HG02852 (cell line): ENCODE measurements around the gene MGAT3.
"Not testable (repeated sequence)": the region's sequence is repeated elsewhere in the genome, so short reads cannot be mapped to it uniquely, and the experiment has no call there.

Experiments
- ATAC-seq: cut with Tn5 transposase; IDR thresholded peaks from one replicate; pipeline ENCODE4 v1.9.1; 2021; ENCODE audit warnings: mild to moderate bottlenecking, moderate library complexity; ENCODE audit not compliant: unreplicated experiment

The MGAT3 gene

GRCh38 chr22:39488563-39489083 lies 31.8 kb downstream of the MGAT3 start:
- ATAC-seq: no peak

GRCh38 chr22:39489094-39490068 lies 32.6 kb downstream of the MGAT3 start:
- ATAC-seq: no peak

GRCh38 chr22:39490135-39490798 lies 33.5 kb downstream of the MGAT3 start:
- ATAC-seq: peak; percentile 87

- ATAC-seq: no peak
Observed at GRCh38 chr22:39490966-39491680, 34.3 kb downstream of the MGAT3 start.

- ATAC-seq: no peak
Observed at GRCh38 chr22:39491696-39492095, 34.9 kb downstream of the MGAT3 start.

GRCh38 chr22:39492186-39492585 lies 35.4 kb downstream of the MGAT3 start:
- no peak for ATAC-seq

- no peak for ATAC-seq
Observed at GRCh38 chr22:39493759-39494158, 36.9 kb downstream of the MGAT3 start.

GRCh38 chr22:39494471-39495120 lies 37.8 kb downstream of the MGAT3 start:
- no peak for ATAC-seq

- ATAC-seq: no peak
Observed at GRCh38 chr22:39496131-39496838, 39.5 kb downstream of the MGAT3 start.

GRCh38 chr22:39497429-39497828 lies 40.6 kb downstream of the MGAT3 start:
- ATAC-seq: no peak

GRCh38 chr22:39498368-39498767 lies 41.6 kb downstream of the MGAT3 start:
- no peak for ATAC-seq

GRCh38 chr22:39498802-39499201 lies 42.0 kb downstream of the MGAT3 start:
- no peak for ATAC-seq

GRCh38 chr22:39500101-39500500 lies 43.3 kb downstream of the MGAT3 start:
- no peak for ATAC-seq

- no peak for ATAC-seq
Observed at GRCh38 chr22:39501644-39502108, 44.9 kb downstream of the MGAT3 start.

- peak; percentile 86 for ATAC-seq
Observed at GRCh38 chr22:39502109-39502788, 45.4 kb downstream of the MGAT3 start, which contains the start of gene MIEF1. MIEF1 (plus strand) TSS chr22:39502290; CDS start chr22:39511295, 9,005 bp downstream.

GRCh38 chr22:39502789-39503409 lies 46.1 kb downstream of the MGAT3 start:
- no peak for ATAC-seq

- no peak for ATAC-seq
Observed at GRCh38 chr22:39503630-39504029, 46.8 kb downstream of the MGAT3 start.

GRCh38 chr22:39504071-39504470 lies 47.3 kb downstream of the MGAT3 start:
- no peak for ATAC-seq

- not testable (repeated sequence) for ATAC-seq
Observed at GRCh38 chr22:39507021-39507420, 50.2 kb downstream of the MGAT3 start.
